K562 (cell line): Measurements from ENCODE around the gene CAPN3. TPM values are rescaled to one million over a fixed set of nuclear protein-coding genes. Genes with fewer than 3 reads are reported as not detected.
A peak's percentile ranks its signal among the peaks of the same experiment; 100 is the strongest.

Experiments
- ATAC-seq: fragments of 200-7000 bp; cut with Tn5 transposase; 3 replicates; pipeline ENCODE4 v1.9.1; 2020; ENCODE audit warnings: moderate library complexity
- BruUV-seq: library from RNA; stranded (reverse); fragments of 400-500 nt; replicated peaks from 2 replicates; lab custom pipeline; 2021; lab: Mats Ljungman, UMichigan
- CTCF ChIA-PET: fragments of 300-600 bp; formaldehyde crosslinking; extraction: SDS; loops from one replicate; lab custom pipeline; 2021; ENCODE audit warnings: low intra/inter-chr PET ratio; lab: Yijun Ruan, JAX
- POLR2A ChIA-PET: fragments of 300-600, 350-650 bp; sonication (Branson Sonifier 250); formaldehyde crosslinking; extraction: SDS; loops from one replicate; lab custom pipeline; 2021; ENCODE audit warnings: antibody characterized with exemption, inconsistent platforms; lab: Yijun Ruan, JAX
- DNase-seq, 4 experiments: peaks; one replicate each; pipeline versions ENCODE4 v3.0.0 to v3.0.0-alpha.2; 2011 to 2018; ENCODE audit warnings: low spot score in 3 of 4, mixed read lengths in 3 of 4; ENCODE audit errors: extremely low read depth in 1 of 4
- FAIRE-seq: peaks from 2 replicates; lab custom pipeline; 2011; peaks lifted over from hg19 to GRCh38; lab: Jason Lieb, UNC
- H2AFZ ChIP-seq: 2 replicates; pipeline ENCODE4 v1.6.0; 2011; ENCODE audit warnings: low read depth, low read length, control low read depth, inconsistent platforms
- H3K27ac ChIP-seq: fragments of 200-600 bp; 3 replicates; pipeline ENCODE4 v1.8.0; 2011; ENCODE audit warnings: low read depth, mild to moderate bottlenecking, control low read depth, inconsistent platforms, low read length, moderate library complexity, mixed read lengths; ENCODE audit errors: extremely low read depth
- H3K27me3 ChIP-seq, 2 experiments: fragments of 300-600 bp in 1 of 2; 2 replicates in 1 of 2; 3 replicates in 1 of 2; pipeline versions ENCODE4 v1.6.0 to v1.8.0; 2011; ENCODE audit warnings: inconsistent platforms in 2 of 2, low read length in 2 of 2, mild to moderate bottlenecking in 1 of 2, mixed read lengths in 1 of 2, moderate library complexity in 1 of 2; ENCODE audit not compliant: control insufficient read depth in 2 of 2, insufficient read depth in 2 of 2
- H3K36me3 ChIP-seq: fragments of 300-600 bp; 3 replicates; pipeline ENCODE4 v1.8.0; 2011; ENCODE audit warnings: mild to moderate bottlenecking, low read length, inconsistent platforms; ENCODE audit not compliant: control insufficient read depth, insufficient read depth
- H3K4me1 ChIP-seq, 2 experiments: fragments of 200-600 bp in 1 of 2; replicated peaks in 1 of 2; 2 replicates in 1 of 2; 3 replicates in 1 of 2; pipeline versions ENCODE4 v1.5.1 to v1.8.0; 2011; ENCODE audit warnings: inconsistent platforms in 2 of 2, low read length in 2 of 2, mild to moderate bottlenecking in 1 of 2, mixed read lengths in 1 of 2, moderate library complexity in 1 of 2; ENCODE audit not compliant: control insufficient read depth in 2 of 2, insufficient read depth in 2 of 2
- H3K4me2 ChIP-seq: 2 replicates; pipeline ENCODE4 v1.6.1; 2011; ENCODE audit warnings: low read length, control low read depth, inconsistent platforms, mixed read lengths; ENCODE audit not compliant: insufficient read depth
- H3K4me3 ChIP-seq: fragments of 200-600 bp; sonication (generic), shearing (Covaris generic); 2 replicates; pipeline ENCODE4 v1.5.1; 2016; ENCODE audit warnings: control low read depth, inconsistent platforms
- H3K79me2 ChIP-seq: fragments of 200-600 bp; 3 replicates; pipeline ENCODE4 v1.8.0; 2011; ENCODE audit warnings: low read length, inconsistent platforms; ENCODE audit not compliant: control insufficient read depth, insufficient read depth
- H3K9ac ChIP-seq, 2 experiments: 2 replicates each; pipeline versions ENCODE4 v1.6.0 to v1.6.1; 2011; ENCODE audit warnings: low read depth in 2 of 2, low read length in 2 of 2, control low read depth in 1 of 2, inconsistent platforms in 1 of 2, mild to moderate bottlenecking in 1 of 2, mixed read lengths in 1 of 2; ENCODE audit not compliant: insufficient read depth in 1 of 2
- H3K9me1 ChIP-seq: one replicate; pipeline ENCODE4 v1.6.0; 2011; ENCODE audit warnings: inconsistent platforms, mild to moderate bottlenecking, low read length, moderate library complexity; ENCODE audit not compliant: control insufficient read depth, insufficient read depth
- H3K9me3 ChIP-seq: replicated peaks from 2 replicates; pipeline ENCODE4 v1.5.1; 2011; ENCODE audit warnings: low read depth, low read length, inconsistent platforms; ENCODE audit not compliant: control insufficient read depth, insufficient read depth
- H4K20me1 ChIP-seq: replicated peaks from 2 replicates; pipeline ENCODE4 v1.6.1; 2011; ENCODE audit warnings: low read length, inconsistent platforms, mixed read lengths; ENCODE audit not compliant: control insufficient read depth, insufficient read depth
- CBX3 ChIP-seq, 2 experiments: IDR thresholded peaks; 1 replicate in 1 of 2; 2 replicates in 1 of 2; pipeline ENCODE4 v1.6.1; 2012; ENCODE audit warnings: inconsistent platforms in 2 of 2, low read length in 2 of 2, borderline replicate concordance in 1 of 2, control low read depth in 1 of 2
- FOXA3 ChIP-seq, 2 experiments: fragments of 450-650 bp in 1 of 2; sonication (generic) in 1 of 2; formaldehyde crosslinking; IDR thresholded peaks in 1 of 2; conservative IDR thresholded peaks in 1 of 2; 2 replicates each; pipeline versions ENCODE4 v1.4.0 to v1.8.0; 2020 to 2022; ENCODE audit warnings: mild to moderate bottlenecking in 2 of 2, missing genetic modification reagents in 1 of 2
- TRIM28 ChIP-seq: fragments of 450-650 bp; IDR thresholded peaks from 2 replicates; pipeline ENCODE4 v1.6.1; 2017
- ZNF282 ChIP-seq: sonication (generic); formaldehyde crosslinking; IDR thresholded peaks from 2 replicates; pipeline ENCODE4 v1.8.1; 2023; ENCODE audit warnings: missing genetic modification reagents
- WGBS: fragments of 100-300 bp; shearing (Covaris generic); methylation state at CpG from one replicate; pipeline ENCODE4 v1.1.6; 2016; ENCODE audit warnings: low coverage, mixed read lengths; ENCODE audit not compliant: insufficient coverage; ENCODE audit errors: missing lambda C conversion rate; 5-methylcytosine and 5-hydroxymethylcytosine counted together
- in situ Hi-C: fragments of 300-500 bp; cut with MboI; formaldehyde crosslinking; loops from 4 replicates; pipeline ENCODE4 v1.15.0; 2018; ENCODE audit warnings: inconsistent platforms, mixed read lengths
- intact Hi-C: fragments of 100-400 bp; cut with micrococcal nuclease; formaldehyde crosslinking; loops from 2 replicates; pipeline ENCODE4 v1.14.2; 2022
- polyA plus RNA-seq, 8 experiments: library from polyadenylated mRNA; depleted of rRNA in 4 of 8; stranded (reverse) in 5 of 8; unstranded in 3 of 8; fragments of >200 nt; fragmentation: Nextera tagmentation in 2 of 8; fragmentation: Illumina TruSeq in 1 of 8; extraction: Ambion mirVana in 2 of 8; extraction: Trizol in 1 of 8; gene quantifications; 2 replicates each; pipeline versions ENCODE4 v1.2.1 to v1.2.3, GENCODE V29; 2011 to 2014; ENCODE audit warnings: inconsistent platforms in 1 of 8, missing spikeins in 1 of 8
- total RNA-seq, 7 experiments: library from RNA; depleted of rRNA in 6 of 7; stranded (reverse); fragments of >200 nt in 6 of 7; fragmentation: Illumina TruSeq in 2 of 7; extraction: Trizol in 2 of 7; gene quantifications; 2 replicates each; pipeline versions ENCODE4 v1.2.1 to v1.2.3, GENCODE V29; 2011 to 2021; ENCODE audit warnings: low replicate concordance in 1 of 7
- TF ChIP-seq, protein P1 (sequence below): fragments of 450-650 bp; IDR thresholded peaks from 2 replicates; pipeline ENCODE4 v1.6.1; 2016

The CAPN3 gene
- total and polyA plus RNA-seq, 9 of the 15 experiments (the other 6 are each of a cell fraction or from before 2014, with no cell fraction given), result 0.03 to 0.34 (median 0.20) TPM; not detected in 2

DNA sequence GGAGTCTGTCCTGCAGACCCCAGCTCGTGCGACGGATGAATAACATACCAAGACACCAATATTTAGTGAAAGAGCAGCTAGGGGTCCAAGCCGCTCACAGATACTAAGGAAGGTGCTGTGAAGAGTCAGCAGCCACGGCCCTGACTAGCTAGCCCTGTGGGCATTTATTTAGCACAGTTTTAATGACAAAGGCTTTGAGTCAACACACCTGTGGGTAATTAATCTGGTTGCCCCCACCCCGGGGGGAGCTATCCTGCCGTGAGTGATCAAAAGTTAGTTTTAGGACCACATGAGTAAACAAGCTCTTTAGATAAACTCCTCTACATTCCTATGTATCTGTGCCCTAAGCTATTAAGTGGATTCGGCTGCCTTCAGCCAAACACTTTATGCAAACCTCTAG lies 18.7 kb downstream of the CAPN3 start:
- no peak overlapping the region for H3K27ac ChIP-seq
- TF ChIP-seq FOXA3 (CRISPR knock-in tag; conservative IDR thresholded peaks at IDR 0.05 in 1 of 2, IDR thresholded peaks at IDR 0.05 in 1 of 2) (peak; percentile 63 to 78; a peak in 2 of 4 replicates), TRIM28 (peak; percentile 57), CBX3 (IDR thresholded peaks at IDR 0.05; ENCODE audit: borderline replicate concordance in 1 of 2, low read length in 2 of 2) (peak in 1 of 2 experiments; percentile 43; a peak in 1 of 3 replicates), ZNF282 (no peak)
- TF ChIP-seq, protein P1, sequence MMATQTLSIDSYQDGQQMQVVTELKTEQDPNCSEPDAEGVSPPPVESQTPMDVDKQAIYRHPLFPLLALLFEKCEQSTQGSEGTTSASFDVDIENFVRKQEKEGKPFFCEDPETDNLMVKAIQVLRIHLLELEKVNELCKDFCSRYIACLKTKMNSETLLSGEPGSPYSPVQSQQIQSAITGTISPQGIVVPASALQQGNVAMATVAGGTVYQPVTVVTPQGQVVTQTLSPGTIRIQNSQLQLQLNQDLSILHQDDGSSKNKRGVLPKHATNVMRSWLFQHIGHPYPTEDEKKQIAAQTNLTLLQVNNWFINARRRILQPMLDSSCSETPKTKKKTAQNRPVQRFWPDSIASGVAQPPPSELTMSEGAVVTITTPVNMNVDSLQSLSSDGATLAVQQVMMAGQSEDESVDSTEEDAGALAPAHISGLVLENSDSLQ, result no peak
- FAIRE-seq (no peak), DNase-seq (no peak), ATAC-seq (no peak)
- no peaks in the 10 kb centered on the region for H3K27me3 ChIP-seq
- no peaks in the 10 kb centered on the region for H3K9me1 ChIP-seq
- H2AFZ ChIP-seq, result no peak overlapping the region
- 19% methylated on average over 8 of the region's 8 CpGs for WGBS
- H3K9me3 ChIP-seq, result no peaks in the 10 kb centered on the region
- no peaks in the 10 kb centered on the region for H3K4me1 ChIP-seq
- no peak overlapping the region for H3K4me2 ChIP-seq
- no peaks in the 10 kb centered on the region for H4K20me1 ChIP-seq
- in situ Hi-C loops, result no loop called here
- H3K9ac ChIP-seq, result no peak overlapping the region
- H3K36me3 ChIP-seq, result no peaks in the 10 kb centered on the region
- no peaks in the 10 kb centered on the region for H3K79me2 ChIP-seq
- CTCF ChIA-PET, result interaction anchor here (0.6 kb wide), 2 partner anchors 23 to 167 kb away, joined by 3 to 4 read pairs; no protein-coding TSS in a partner anchor
- no peak overlapping the region for H3K4me3 ChIP-seq
- BruUV-seq, result no TSS peak
- intact Hi-C loops, result no loop called here
- POLR2A ChIA-PET, result no interaction called here
